Measurements from ENCODE around the gene OR2L8. TPM values are rescaled to one million over a fixed set of nuclear protein-coding genes. Genes with fewer than 3 reads are reported as not detected.

OR2L8 gene
- total and polyA plus RNA-seq, 9 of the 15 experiments (the other 6 are each of a cell fraction or from before 2014, with no cell fraction given): not detected

DNA sequence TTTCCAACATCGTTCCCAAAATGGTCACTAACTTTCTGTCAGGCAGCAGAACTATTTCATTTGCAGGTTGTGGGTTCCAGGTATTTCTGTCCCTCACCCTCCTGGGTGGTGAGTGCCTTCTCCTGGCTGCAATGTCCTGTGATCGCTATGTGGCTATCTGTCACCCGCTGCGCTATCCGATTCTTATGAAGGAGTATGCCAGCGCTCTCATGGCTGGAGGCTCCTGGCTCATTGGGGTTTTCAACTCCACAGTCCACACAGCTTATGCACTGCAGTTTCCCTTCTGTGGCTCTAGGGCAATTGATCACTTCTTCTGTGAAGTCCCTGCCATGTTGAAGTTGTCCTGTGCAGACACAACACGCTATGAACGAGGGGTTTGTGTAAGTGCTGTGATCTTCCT is 14.7 kb upstream of the OR2L8 start:
- no TSS peak for BruUV-seq (replicated peaks)
- Histone ChIP-seq H3K27me3 (ENCODE audit: control insufficient read depth in 2 of 2, insufficient read depth in 2 of 2, low read length in 2 of 2) (no peaks in the 10 kb centered on the region), H3K9ac (ENCODE audit: insufficient read depth in 1 of 2, low read depth in 2 of 2, low read length in 2 of 2) (no peak overlapping the region), H3K9me1 (ENCODE audit: control insufficient read depth, insufficient read depth, low read length) (no peaks in the 10 kb centered on the region), H4K20me1 (replicated peaks; ENCODE audit: control insufficient read depth, insufficient read depth, low read length) (no peaks in the 10 kb centered on the region), H3K27ac (ENCODE audit: extremely low read depth, low read depth, low read length) (no peak overlapping the region), H3K79me2 (ENCODE audit: control insufficient read depth, insufficient read depth, low read length) (no peaks in the 10 kb centered on the region), H3K36me3 (ENCODE audit: control insufficient read depth, insufficient read depth, low read length) (no peaks in the 10 kb centered on the region), H3K4me1 (replicated peaks in 1 of 2; ENCODE audit: control insufficient read depth in 2 of 2, insufficient read depth in 2 of 2, low read length in 2 of 2) (peaks cover 0 to 11% of the 10 kb centered on the region in 2 experiments; a peak in 2 of 5 replicates), H3K4me3 (no peak overlapping the region), H3K4me2 (ENCODE audit: insufficient read depth, low read length) (no peak overlapping the region), H2AFZ (ENCODE audit: low read depth, low read length) (peak overlapping the region; percentile 41; the same call in 1 of the 2 replicates), H3K9me3 (replicated peaks; ENCODE audit: control insufficient read depth, insufficient read depth, low read depth, low read length) (peaks cover 7% of the 10 kb centered on the region; the same call in 1 of the 2 replicates)
- CTCF ChIA-PET (ENCODE audit: low intra/inter-chr PET ratio): interaction anchor here (0.6 kb wide), 1 partner anchor 19 kb away, joined by 3 read pairs; no protein-coding TSS in a partner anchor
- no peak for ATAC-seq
- in situ Hi-C loops (cut with MboI) (no loop called here), intact Hi-C loops (cut with micrococcal nuclease) (loop anchor here (10.0 kb wide), 1 partner anchor 751 kb away; no protein-coding TSS in a partner anchor)
- WGBS (ENCODE audit: insufficient coverage, low coverage, missing lambda C conversion rate): 2% methylated on average over 8 of the region's 8 CpGs
- no peak for DNase-seq (ENCODE audit: extremely low read depth in 1 of 4, low spot score in 3 of 4)
- POLR2A ChIA-PET: no interaction called here
- no peak for FAIRE-seq
- no peak for TF ChIP-seq TFAM (CRISPR knock-in tag; conservative IDR thresholded peaks at IDR 0.05)
- no peak for TF ChIP-seq U2AF2 (optimal IDR thresholded peaks at IDR 0.05; ENCODE audit: low read depth, low read length)
- no peak for TF ChIP-seq PRMT5 (CRISPR knock-in tag; IDR thresholded peaks at IDR 0.05)
- no peak for TF ChIP-seq ZNF830 (CRISPR knock-in tag; IDR thresholded peaks at IDR 0.05)
- TF ChIP-seq ILK (tag; IDR thresholded peaks at IDR 0.05; ENCODE audit: borderline replicate concordance, low read depth): no peak
- no peak for TF ChIP-seq CHD4 (IDR thresholded peaks at IDR 0.05; ENCODE audit: insufficient read depth, insufficient replicate concordance, low read depth, low read length, poor library complexity, severe bottlenecking)
- TF ChIP-seq LEF1 (IDR thresholded peaks at IDR 0.05): no peak
- no peak for TF ChIP-seq JUN (IDR thresholded peaks at IDR 0.05; ENCODE audit: borderline replicate concordance, low read depth, low read length)
- no peak for TF ChIP-seq JUN (CRISPR knock-in tag; IDR thresholded peaks at IDR 0.05; ENCODE audit: borderline replicate concordance)
- TF ChIP-seq ZNF175 (CRISPR knock-in tag; IDR thresholded peaks at IDR 0.05; ENCODE audit: low read depth): no peak
- no peak for TF ChIP-seq ZNF143 (CRISPR knock-in tag; IDR thresholded peaks at IDR 0.05)
- TF ChIP-seq RUNX1 (IDR thresholded peaks at IDR 0.05; ENCODE audit: low read depth): no peak
- no peak for TF ChIP-seq FOXM1 (IDR thresholded peaks at IDR 0.05; ENCODE audit: low read depth)
- no peak for TF ChIP-seq FOXM1 (CRISPR knock-in tag; IDR thresholded peaks at IDR 0.05; ENCODE audit: low read depth)
- TF ChIP-seq POLR2A (conservative IDR thresholded peaks at IDR 0.05): no peak

Data from K562 (cell line).